H1 (cell line): Measurements from ENCODE around the gene TSPAN5. TPM values are rescaled to one million over a fixed set of nuclear protein-coding genes. Genes with fewer than 3 reads are reported as not detected.

ENCODE experiments used
- EP300 ChIP-seq, 2 experiments: IDR thresholded peaks; 1 replicate in 1 of 2; 2 replicates in 1 of 2; pipeline ENCODE4 v1.6.1; 2011 to 2012; ENCODE audit warnings: low read depth in 2 of 2, low read length in 2 of 2, mild to moderate bottlenecking in 2 of 2, borderline replicate concordance in 1 of 2, inconsistent platforms in 1 of 2, moderate library complexity in 1 of 2
- RAD21 ChIP-seq, 2 experiments: IDR thresholded peaks in 1 of 2; conservative IDR thresholded peaks in 1 of 2; 2 replicates each; pipeline ENCODE4 v1.6.1; 2011; ENCODE audit warnings: low read depth in 2 of 2, low read length in 2 of 2, improper control_type of control experiment in 1 of 2, inconsistent platforms in 1 of 2, mild to moderate bottlenecking in 1 of 2, moderate library complexity in 1 of 2
- USF2 ChIP-seq: IDR thresholded peaks from 2 replicates; pipeline ENCODE4 v1.6.1; 2011; ENCODE audit warnings: low read length, improper control_type of control experiment
- polyA plus RNA-seq, 7 experiments: library from polyadenylated mRNA; depleted of rRNA in 3 of 7; stranded (reverse) in 5 of 7; unstranded in 2 of 7; fragments of >200 nt in 5 of 7; fragments of 200-250 nt in 2 of 7; gene quantifications; 1 replicate in 5 of 7; 2 replicates in 1 of 7; 4 replicates in 1 of 7; pipeline versions ENCODE4 v1.2.1 to v1.2.3, GENCODE V29; 2011 to 2013; ENCODE audit warnings: missing spikeins in 2 of 7, mixed read lengths in 2 of 7
- total RNA-seq: library from RNA; stranded (reverse); fragmentation: NEBNext Ultra II Directional; extraction: Animal tissue kit (Norgen Biotek cat#: 25700); gene quantifications from 2 replicates; pipeline ENCODE4 v1.2.1, GENCODE V29; 2021

TSPAN5 gene
- total and polyA plus RNA-seq, 2 of the 8 experiments (the other 6 are each of a cell fraction or from before 2014, with no cell fraction given): 17.6 to 21.2 TPM

- TF ChIP-seq USF2 (no peak), RAD21 (IDR thresholded peaks at IDR 0.05 in 1 of 2, conservative IDR thresholded peaks at IDR 0.05 in 1 of 2; ENCODE audit: low read depth in 2 of 2, low read length in 2 of 2) (peak; percentile 53 to 60), EP300 (IDR thresholded peaks at IDR 0.05; ENCODE audit: borderline replicate concordance in 1 of 2, low read depth in 2 of 2, low read length in 2 of 2) (no peak)
Measured at GRCh38 chr4:98447648-98448047, 210.8 kb downstream of the TSPAN5 start (continued).
